Suprapubic skin (tissue), 3 donors: ENCODE results near the gene NT5DC3.

Experiments
- CTCF ChIP-seq, 2 donors: fragments of 200-600 bp in 1 of 2; fragments of 450-650 bp in 1 of 2; sonication (generic) in 1 of 2; IDR thresholded peaks; one replicate each; pipeline ENCODE4 v1.5.1; 2016 to 2019; ENCODE audit warnings: antibody characterized with exemption in 2 of 2, mild to moderate bottlenecking in 1 of 2, moderate library complexity in 1 of 2
- POLR2AphosphoS5 ChIP-seq, 3 donors: sonication (generic); formaldehyde crosslinking; IDR thresholded peaks; one replicate each; pipeline ENCODE4 v1.6.1; 2017; ENCODE audit warnings: antibody characterized with exemption in 3 of 3

GRCh38 chr12:103816663-103817062 is 24.4 kb downstream of the NT5DC3 start:
- TF ChIP-seq CTCF (IDR thresholded peaks at IDR 0.05) (no peak), POLR2AphosphoS5 (IDR thresholded peaks at IDR 0.05) (no peak)
